DLD1 (cell line): ENCODE measurements around the gene ERCC2.

ENCODE experiments used
- in situ Hi-C: cut with HindIII; loops from 2 replicates; pipeline ENCODE4 v1.10.0; 2017; ENCODE audit warnings: low sequenced_read_pairs

ERCC2 gene

GRCh38 chr19:45306518-45307027 lies 63.8 kb downstream of the ERCC2 start:
- in situ Hi-C loops: no loop called here

GRCh38 chr19:45306040-45306439 lies 64.3 kb downstream of the ERCC2 start:
- in situ Hi-C loops: no loop called here

GRCh38 chr19:45305421-45305820 lies 65.0 kb downstream of the ERCC2 start:
- in situ Hi-C loops: no loop called here

GRCh38 chr19:45305007-45305406 lies 65.4 kb downstream of the ERCC2 start:
- in situ Hi-C loops: no loop called here

- in situ Hi-C loops: no loop called here
Observed at GRCh38 chr19:45304141-45304926, 66.0 kb downstream of the ERCC2 start.

GRCh38 chr19:45303269-45304060 lies 66.9 kb downstream of the ERCC2 start:
- in situ Hi-C loops: no loop called here

- in situ Hi-C loops: no loop called here
Observed at GRCh38 chr19:45302416-45302815, 68.0 kb downstream of the ERCC2 start.
